SIG-M5 treated with dmso at 0.1 percent for 504 hours (cell line): ENCODE measurements around the gene STAT1.

Experiments
- DNase-seq: peaks from one replicate; lab custom pipeline; 2025; ENCODE audit not compliant: unreplicated experiment; lab: John Stamatoyannopoulos, UW

Gene STAT1

GRCh38 chr2:190986221-190986953 lies 27.6 kb downstream of the STAT1 start:
- DNase-seq, result no peak

DNA sequence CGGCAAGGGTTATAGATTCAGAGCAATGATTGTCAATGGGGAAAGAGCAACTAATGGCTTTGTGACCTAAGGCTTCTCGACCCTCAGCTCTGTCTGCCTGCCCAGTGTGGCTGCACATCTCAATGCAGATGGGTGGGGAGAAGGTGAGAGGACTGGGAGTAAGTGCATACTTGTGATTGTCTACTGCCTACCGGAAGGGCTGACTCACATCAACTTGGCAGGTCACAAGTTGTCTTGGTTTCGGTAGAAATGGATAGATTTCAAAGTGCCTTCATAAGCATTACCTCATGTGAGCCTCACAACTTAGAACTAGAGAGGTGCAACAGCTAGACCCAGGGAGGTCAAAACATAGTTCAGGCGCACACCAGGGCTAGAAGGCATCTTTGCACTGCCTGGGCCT lies 29.4 kb downstream of the STAT1 start:
- DNase-seq, result no peak

DNA sequence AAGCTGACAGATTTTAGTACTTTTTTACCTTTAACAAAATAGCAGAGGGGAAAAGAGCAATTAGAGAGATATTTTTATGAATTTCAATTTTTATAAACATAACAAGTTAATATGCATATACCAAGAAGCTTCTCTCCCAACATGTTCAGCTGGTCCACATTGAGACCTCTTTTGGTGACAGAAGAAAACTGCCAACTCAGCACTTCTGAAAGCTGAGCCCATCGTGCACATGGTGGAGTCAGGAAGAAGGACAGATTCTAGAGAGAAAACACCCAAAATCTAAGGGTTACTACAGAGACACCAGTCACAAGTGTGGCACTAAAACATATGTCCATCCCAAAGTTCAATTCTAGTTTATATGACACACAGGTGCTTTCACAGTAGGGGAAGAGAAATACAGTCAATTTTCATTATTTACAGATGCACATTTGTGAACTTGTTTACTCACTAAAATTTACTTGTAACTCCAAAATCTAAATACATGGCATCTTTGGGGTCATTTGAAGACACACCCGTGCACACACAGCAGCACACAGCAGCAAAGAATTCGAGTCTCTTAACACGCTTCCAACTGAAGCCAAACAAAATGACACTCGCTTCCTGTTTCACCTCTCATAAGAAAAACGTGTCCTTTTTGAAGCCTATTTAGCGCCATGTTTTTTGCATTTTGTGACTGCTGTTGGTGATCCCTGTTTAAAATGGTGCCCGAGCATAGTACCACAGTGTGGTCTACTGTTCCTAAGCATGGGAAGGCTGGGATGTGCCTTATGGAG lies 31.5 kb downstream of the STAT1 start:
- DNase-seq, result no peak

DNA sequence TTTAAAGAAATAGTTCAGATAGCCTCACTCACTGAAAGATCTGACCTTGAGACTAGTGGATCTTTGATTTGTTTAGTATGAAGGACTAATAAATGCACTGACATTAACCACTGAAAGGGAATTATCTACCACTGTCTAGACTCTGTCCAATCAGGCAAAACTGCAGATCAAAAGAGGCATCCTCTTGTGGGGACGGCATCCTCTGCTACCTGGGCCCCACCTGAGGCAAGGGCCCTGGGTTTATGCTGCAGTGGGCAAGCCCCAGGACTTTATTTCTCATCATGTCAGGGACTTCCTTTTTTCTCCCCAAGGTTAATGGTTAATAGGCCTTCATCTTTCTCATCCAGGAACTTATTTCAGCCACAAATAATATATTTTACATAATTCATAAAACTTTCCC lies 32.2 kb downstream of the STAT1 start:
- DNase-seq, result no peak

- no peak for DNase-seq
These were observed 32.6 kb downstream of the STAT1 start for GRCh38 chr2:190981333-190981732.

DNA sequence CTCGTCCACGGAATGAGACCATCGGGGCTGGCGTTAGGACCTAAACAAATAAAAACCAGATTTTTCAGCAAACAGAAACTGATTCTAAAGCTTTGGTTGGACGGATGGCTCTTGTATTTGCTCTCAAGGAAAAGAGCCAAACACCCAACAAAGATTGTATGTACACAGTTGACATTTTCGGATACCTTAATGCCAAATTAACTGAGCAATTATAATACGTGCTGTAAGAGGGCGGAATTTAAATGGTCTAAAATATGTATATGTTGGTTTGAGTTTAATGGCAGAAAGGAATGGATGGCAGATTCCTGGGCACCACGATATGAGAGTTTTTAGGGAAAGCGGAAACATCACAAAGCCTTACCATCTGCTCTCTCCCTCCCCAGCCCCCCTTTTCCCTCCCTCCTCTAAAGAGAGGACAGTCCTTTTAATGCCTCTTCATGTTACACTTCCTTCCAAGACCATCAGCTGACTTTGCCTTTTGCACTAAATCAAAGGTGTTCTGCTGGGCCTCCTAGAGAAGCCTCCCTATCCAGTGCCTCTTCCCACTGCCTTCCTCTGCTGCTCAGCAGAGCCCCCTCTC lies 33.3 kb downstream of the STAT1 start:
- DNase-seq, result no peak

GRCh38 chr2:190979906-190980629 lies 33.9 kb downstream of the STAT1 start:
- peak; percentile 11 for DNase-seq

DNA sequence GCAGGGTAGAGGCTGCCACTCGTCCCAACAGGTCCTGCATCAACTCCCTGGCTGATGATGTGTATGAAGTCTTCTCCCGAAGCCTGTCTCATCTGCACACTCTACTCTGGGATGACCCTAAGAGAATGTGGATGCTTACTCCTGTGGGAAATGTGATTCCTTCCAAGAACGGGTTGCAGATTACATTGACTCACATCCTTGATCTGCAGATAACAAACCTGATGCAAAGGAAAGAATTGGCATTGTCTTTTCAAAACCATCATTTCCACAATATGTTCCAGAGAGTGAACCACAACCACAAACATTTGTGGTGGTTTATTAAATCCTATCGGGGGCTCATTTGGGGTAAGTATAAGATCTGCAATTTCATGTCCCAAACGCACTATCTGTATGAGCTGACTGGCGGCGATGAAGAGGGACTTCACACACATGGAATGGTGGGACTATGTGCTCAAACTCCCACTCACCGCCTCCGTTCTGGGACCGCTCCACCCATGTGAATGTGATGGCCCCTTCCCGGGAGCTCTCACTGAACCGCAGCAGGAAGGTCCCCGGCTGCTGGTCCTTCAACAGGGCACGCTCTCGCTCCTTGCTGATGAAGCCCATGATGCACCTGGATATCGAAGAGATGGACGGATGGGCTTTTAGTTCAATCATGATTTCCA lies 35.5 kb downstream of the STAT1 start:
- no peak for DNase-seq

- DNase-seq, result no peak
These were observed 36.5 kb downstream of the STAT1 start for GRCh38 chr2:190977505-190977904.

DNA sequence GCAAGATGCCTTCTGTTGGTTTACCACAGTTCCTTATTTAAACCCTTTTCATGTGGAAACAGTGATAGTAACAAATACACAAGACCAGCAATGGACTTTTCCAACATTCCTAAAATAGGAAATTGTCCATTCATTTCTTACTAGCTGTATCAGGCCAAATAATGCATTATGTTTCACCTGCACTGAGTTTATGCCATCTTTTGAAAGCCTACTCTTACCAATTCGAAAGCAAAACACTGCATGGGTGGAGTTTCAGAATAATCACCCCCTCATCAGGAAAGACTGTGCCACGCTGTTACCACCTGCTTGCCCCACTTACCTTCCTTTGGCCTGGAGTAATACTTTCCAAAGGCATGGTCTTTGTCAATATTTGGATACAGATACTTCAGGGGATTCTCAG lies 37.5 kb downstream of the STAT1 start:
- no peak for DNase-seq

DNA sequence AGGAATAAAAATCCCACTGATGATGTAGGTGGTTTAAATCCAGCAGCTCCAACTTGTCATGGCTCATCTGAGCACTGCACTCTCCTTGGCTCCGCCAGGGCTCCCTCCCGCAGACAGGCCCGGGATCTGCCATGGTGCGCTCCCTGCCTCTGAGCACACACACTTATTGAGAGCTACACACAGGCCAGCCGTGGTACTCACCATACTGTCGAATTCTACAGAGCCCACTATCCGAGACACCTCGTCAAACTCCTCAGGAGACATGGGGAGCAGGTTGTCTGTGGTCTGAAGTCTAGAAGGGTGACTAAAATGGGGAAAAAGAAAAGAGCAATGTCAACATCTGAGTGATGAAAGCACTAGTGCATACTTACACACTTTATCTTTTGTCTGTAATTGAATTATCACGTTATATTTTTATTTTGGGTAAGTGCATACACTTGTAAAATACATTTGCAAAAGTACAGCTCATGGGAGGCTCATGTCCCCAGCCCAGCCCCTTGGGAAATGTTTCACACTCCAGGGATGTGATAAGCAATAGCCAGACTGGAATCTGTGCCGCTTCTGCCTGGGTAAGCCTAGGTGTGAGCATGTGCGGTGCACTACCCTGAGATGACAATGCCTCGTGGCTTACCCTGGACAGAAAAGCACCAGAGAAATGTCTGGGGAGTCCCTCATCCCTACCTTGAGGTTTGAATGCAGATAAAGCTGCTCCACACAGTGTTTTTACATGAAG lies 39.2 kb downstream of the STAT1 start:
- DNase-seq, result no peak

GRCh38 chr2:190973726-190974628 lies 40.0 kb downstream of the STAT1 start:
- no peak for DNase-seq

- DNase-seq, result no peak
These were observed 40.7 kb downstream of the STAT1 start for GRCh38 chr2:190973262-190973661.

GRCh38 chr2:190972846-190973245 lies 41.1 kb downstream of the STAT1 start:
- DNase-seq, result no peak

- DNase-seq, result no peak
These were observed 41.8 kb downstream of the STAT1 start for GRCh38 chr2:190972213-190972612.

GRCh38 chr2:190970873-190971506 lies 43.0 kb downstream of the STAT1 start:
- peak; percentile 55 for DNase-seq

GRCh38 chr2:190970160-190970559 lies 43.8 kb downstream of the STAT1 start:
- no peak for DNase-seq

GRCh38 chr2:190968522-190968921 lies 45.4 kb downstream of the STAT1 start:
- no peak for DNase-seq
